Measurements from ENCODE around the gene GPX4. TPM values are rescaled to one million over a fixed set of nuclear protein-coding genes. Genes with fewer than 3 reads are reported as not detected.

The GPX4 gene
- total and polyA plus RNA-seq, 9 of the 15 experiments (the other 6 are each of a cell fraction or from before 2014, with no cell fraction given) = 61.4 to 661 (median 349) TPM

Other genes with a start within 250 kb of the GPX4 start
Only the 7 nearest of the 22 such genes appear.
- 135 and 169 TPM in 2 replicates for gene TMEM259, start 82.9 kb upstream of the GPX4 start, total RNA-seq (2014; rRNA removed)
- 13.4 and 18.5 TPM in 2 replicates for gene TMEM259, start 82.9 kb upstream of the GPX4 start, total RNA-seq (2014; rRNA removed; fragmentation: Illumina TruSeq; extraction: Trizol)
- 59.7 and 60.9 TPM in 2 replicates for gene TMEM259, start 82.9 kb upstream of the GPX4 start, total RNA-seq (2015; rRNA removed; fragmentation: Illumina TruSeq; extraction: Trizol)
- 176 and 193 TPM in 2 replicates for gene TMEM259, start 82.9 kb upstream of the GPX4 start, total RNA-seq (2021)
- gene TMEM259, start 82.9 kb upstream of the GPX4 start, polyA plus RNA-seq (2011; rRNA removed) = 83.2 and 158 TPM in 2 replicates
- 63.6 and 79.5 TPM in 2 replicates for gene TMEM259, start 82.9 kb upstream of the GPX4 start, polyA plus RNA-seq (2014; fragmentation: Illumina TruSeq; extraction: Trizol)
- under 1 TPM; 0.52 to 0.57 TPM for gene TMEM259, start 82.9 kb upstream of the GPX4 start, polyA plus RNA-seq (2014; fragmentation: Nextera tagmentation; extraction: Ambion mirVana)
- 225 and 231 TPM in 2 replicates for gene TMEM259, start 82.9 kb upstream of the GPX4 start, polyA plus RNA-seq (2014; rRNA removed)
- not detected in 2 replicates for gene RNU6-2, start 82.5 kb upstream of the GPX4 start, total RNA-seq (2014; rRNA removed)
- gene RNU6-2, start 82.5 kb upstream of the GPX4 start, total RNA-seq (2014; rRNA removed; fragmentation: Illumina TruSeq; extraction: Trizol) = not detected in 2 replicates
- not detected in 2 replicates for gene RNU6-2, start 82.5 kb upstream of the GPX4 start, total RNA-seq (2015; rRNA removed; fragmentation: Illumina TruSeq; extraction: Trizol)
- gene RNU6-2, start 82.5 kb upstream of the GPX4 start, total RNA-seq (2021) = not detected in 2 replicates
- not detected in 2 replicates for gene RNU6-2, start 82.5 kb upstream of the GPX4 start, polyA plus RNA-seq (2011; rRNA removed)
- not detected in 2 replicates for gene RNU6-2, start 82.5 kb upstream of the GPX4 start, polyA plus RNA-seq (2014; fragmentation: Illumina TruSeq; extraction: Trizol)
- gene RNU6-2, start 82.5 kb upstream of the GPX4 start, polyA plus RNA-seq (2014; fragmentation: Nextera tagmentation; extraction: Ambion mirVana) = not detected
- gene RNU6-2, start 82.5 kb upstream of the GPX4 start, polyA plus RNA-seq (2014; rRNA removed) = not detected in 2 replicates
- gene CNN2, start 77.4 kb upstream of the GPX4 start, total RNA-seq (2014; rRNA removed) = 82.3 and 124 TPM in 2 replicates
- gene CNN2, start 77.4 kb upstream of the GPX4 start, total RNA-seq (2014; rRNA removed; fragmentation: Illumina TruSeq; extraction: Trizol) = 33.7 and 45.6 TPM in 2 replicates
- gene CNN2, start 77.4 kb upstream of the GPX4 start, total RNA-seq (2015; rRNA removed; fragmentation: Illumina TruSeq; extraction: Trizol) = 52.7 and 54.9 TPM in 2 replicates
- 161 and 174 TPM in 2 replicates for gene CNN2, start 77.4 kb upstream of the GPX4 start, total RNA-seq (2021)
- 36.4 and 61.3 TPM in 2 replicates for gene CNN2, start 77.4 kb upstream of the GPX4 start, polyA plus RNA-seq (2011; rRNA removed)
- 123 and 158 TPM in 2 replicates for gene CNN2, start 77.4 kb upstream of the GPX4 start, polyA plus RNA-seq (2014; fragmentation: Illumina TruSeq; extraction: Trizol)
- gene CNN2, start 77.4 kb upstream of the GPX4 start, polyA plus RNA-seq (2014; fragmentation: Nextera tagmentation; extraction: Ambion mirVana) = 10 to 100 TPM; 12.1 to 12.8 TPM
- gene CNN2, start 77.4 kb upstream of the GPX4 start, polyA plus RNA-seq (2014; rRNA removed) = 71.3 and 73.3 TPM in 2 replicates
- gene ABCA7, start 63.9 kb upstream of the GPX4 start, total RNA-seq (2014; rRNA removed) = 31.4 and 45.4 TPM in 2 replicates
- gene ABCA7, start 63.9 kb upstream of the GPX4 start, total RNA-seq (2014; rRNA removed; fragmentation: Illumina TruSeq; extraction: Trizol) = 8.9 and 12.7 TPM in 2 replicates
- 19.1 and 22.8 TPM in 2 replicates for gene ABCA7, start 63.9 kb upstream of the GPX4 start, total RNA-seq (2015; rRNA removed; fragmentation: Illumina TruSeq; extraction: Trizol)
- gene ABCA7, start 63.9 kb upstream of the GPX4 start, total RNA-seq (2021) = 90.0 and 96.1 TPM in 2 replicates
- 32.6 and 52.0 TPM in 2 replicates for gene ABCA7, start 63.9 kb upstream of the GPX4 start, polyA plus RNA-seq (2011; rRNA removed)
- 31.2 and 32.6 TPM in 2 replicates for gene ABCA7, start 63.9 kb upstream of the GPX4 start, polyA plus RNA-seq (2014; fragmentation: Illumina TruSeq; extraction: Trizol)
- 1 to 10 TPM; 2.3 to 3.0 TPM for gene ABCA7, start 63.9 kb upstream of the GPX4 start, polyA plus RNA-seq (2014; fragmentation: Nextera tagmentation; extraction: Ambion mirVana)
- 73.5 and 94.1 TPM in 2 replicates for gene ABCA7, start 63.9 kb upstream of the GPX4 start, polyA plus RNA-seq (2014; rRNA removed)
- gene ARHGAP45, start 36.8 kb upstream of the GPX4 start, total RNA-seq (2014; rRNA removed) = 22.1 and 31.1 TPM in 2 replicates
- 1.0 and 1.8 TPM in 2 replicates for gene ARHGAP45, start 36.8 kb upstream of the GPX4 start, total RNA-seq (2014; rRNA removed; fragmentation: Illumina TruSeq; extraction: Trizol)
- 4.2 and 6.0 TPM in 2 replicates for gene ARHGAP45, start 36.8 kb upstream of the GPX4 start, total RNA-seq (2015; rRNA removed; fragmentation: Illumina TruSeq; extraction: Trizol)
- 18.0 and 19.9 TPM in 2 replicates for gene ARHGAP45, start 36.8 kb upstream of the GPX4 start, total RNA-seq (2021)
- gene ARHGAP45, start 36.8 kb upstream of the GPX4 start, polyA plus RNA-seq (2011; rRNA removed) = 4.4 and 7.6 TPM in 2 replicates
- gene ARHGAP45, start 36.8 kb upstream of the GPX4 start, polyA plus RNA-seq (2014; fragmentation: Illumina TruSeq; extraction: Trizol) = 1.9 and 6.9 TPM in 2 replicates
- under 1 TPM; 0.08 to 0.63 TPM for gene ARHGAP45, start 36.8 kb upstream of the GPX4 start, polyA plus RNA-seq (2014; fragmentation: Nextera tagmentation; extraction: Ambion mirVana)
- 16.3 and 20.2 TPM in 2 replicates for gene ARHGAP45, start 36.8 kb upstream of the GPX4 start, polyA plus RNA-seq (2014; rRNA removed)
- gene POLR2E, start 8.6 kb upstream of the GPX4 start, total RNA-seq (2014; rRNA removed) = 297 and 441 TPM in 2 replicates
- gene POLR2E, start 8.6 kb upstream of the GPX4 start, total RNA-seq (2014; rRNA removed; fragmentation: Illumina TruSeq; extraction: Trizol) = 40.2 and 78.0 TPM in 2 replicates
- gene POLR2E, start 8.6 kb upstream of the GPX4 start, total RNA-seq (2015; rRNA removed; fragmentation: Illumina TruSeq; extraction: Trizol) = 141 and 144 TPM in 2 replicates
- 328 and 351 TPM in 2 replicates for gene POLR2E, start 8.6 kb upstream of the GPX4 start, total RNA-seq (2021)
- gene POLR2E, start 8.6 kb upstream of the GPX4 start, polyA plus RNA-seq (2011; rRNA removed) = 244 and 334 TPM in 2 replicates
- gene POLR2E, start 8.6 kb upstream of the GPX4 start, polyA plus RNA-seq (2014; fragmentation: Illumina TruSeq; extraction: Trizol) = 267 and 448 TPM in 2 replicates
- 10 to 100 TPM in 1 of 2 experiments, 1 to 10 TPM in 1; 3.4 to 32.5 TPM for gene POLR2E, start 8.6 kb upstream of the GPX4 start, polyA plus RNA-seq (2014; fragmentation: Nextera tagmentation; extraction: Ambion mirVana)
- gene POLR2E, start 8.6 kb upstream of the GPX4 start, polyA plus RNA-seq (2014; rRNA removed) = 413 and 438 TPM in 2 replicates
- 18.6 and 23.1 TPM in 2 replicates for gene SBNO2, start 70.3 kb downstream of the GPX4 start, total RNA-seq (2014; rRNA removed)
- gene SBNO2, start 70.3 kb downstream of the GPX4 start, total RNA-seq (2014; rRNA removed; fragmentation: Illumina TruSeq; extraction: Trizol) = 4.0 and 6.3 TPM in 2 replicates
- gene SBNO2, start 70.3 kb downstream of the GPX4 start, total RNA-seq (2015; rRNA removed; fragmentation: Illumina TruSeq; extraction: Trizol) = 6.7 and 7.8 TPM in 2 replicates
- 46.2 and 49.0 TPM in 2 replicates for gene SBNO2, start 70.3 kb downstream of the GPX4 start, total RNA-seq (2021)
- 6.7 and 9.3 TPM in 2 replicates for gene SBNO2, start 70.3 kb downstream of the GPX4 start, polyA plus RNA-seq (2011; rRNA removed)
- gene SBNO2, start 70.3 kb downstream of the GPX4 start, polyA plus RNA-seq (2014; fragmentation: Illumina TruSeq; extraction: Trizol) = 5.2 and 13.0 TPM in 2 replicates
- under 1 TPM; 0.01 to 0.04 TPM for gene SBNO2, start 70.3 kb downstream of the GPX4 start, polyA plus RNA-seq (2014; fragmentation: Nextera tagmentation; extraction: Ambion mirVana)
- gene SBNO2, start 70.3 kb downstream of the GPX4 start, polyA plus RNA-seq (2014; rRNA removed) = 21.5 and 23.1 TPM in 2 replicates